PC-3 (cell line): ENCODE data around the gene ARHGAP12. TPM values are rescaled to one million over a fixed set of nuclear protein-coding genes. Genes with fewer than 3 reads are reported as not detected.

Experiments
- ATAC-seq: fragments of 200-7000 bp; cut with Tn5 transposase; 2 replicates; pipeline ENCODE4 v1.9.1; 2020; ENCODE audit warnings: mild to moderate bottlenecking, moderate library complexity
- BruUV-seq: library from RNA; stranded (reverse); fragments of 400-500 nt; replicated peaks from 2 replicates; lab custom pipeline; 2021; lab: Mats Ljungman, UMichigan
- CTCF ChIA-PET: fragments of 300-600 bp; sonication (Branson Sonifier 250); formaldehyde crosslinking; loops from one replicate; lab custom pipeline; 2022; ENCODE audit warnings: antibody characterized with exemption; lab: Charles Lee
- POLR2A ChIA-PET: fragments of 300-600 bp; sonication (Branson Sonifier 250); formaldehyde crosslinking; loops from one replicate; lab custom pipeline; 2022; ENCODE audit warnings: antibody characterized with exemption; ENCODE audit not compliant: unreplicated experiment; lab: Charles Lee
- DNase-seq: peaks from one replicate; pipeline ENCODE4 v3.0.0-alpha.2; 2015
- H2AFZ ChIP-seq: fragments of 300-600 bp; sonication (generic); 2 replicates; pipeline ENCODE4 v1.6.0; 2016; ENCODE audit warnings: antibody characterized with exemption, low read length
- H3F3A ChIP-seq: fragments of 300-600 bp; sonication (generic); one replicate; pipeline ENCODE4 v1.6.0; 2017; ENCODE audit warnings: antibody characterized with exemption, low read length, control low read depth, mild to moderate bottlenecking; ENCODE audit not compliant: unreplicated experiment
- H3K27ac ChIP-seq: fragments of 300-600 bp; sonication (generic); 2 replicates; pipeline ENCODE4 v1.5.1; 2016; ENCODE audit warnings: mild to moderate bottlenecking, low read length
- H3K27me3 ChIP-seq: fragments of 300-600 bp; sonication (generic); 2 replicates; pipeline ENCODE4 v1.6.1; 2016; ENCODE audit warnings: low read length, mixed read lengths
- H3K36me3 ChIP-seq: fragments of 300-600 bp; sonication (generic); 2 replicates; pipeline ENCODE4 v1.6.1; 2016; ENCODE audit warnings: low read depth, mixed run types, low read length, mixed read lengths
- H3K4me1 ChIP-seq: fragments of 300-600 bp; sonication (generic); 2 replicates; pipeline ENCODE4 v1.5.1; 2016; ENCODE audit warnings: low read length; ENCODE audit not compliant: insufficient read depth
- H3K4me2 ChIP-seq: fragments of 300-600 bp; sonication (generic); 2 replicates; pipeline ENCODE4 v1.6.0; 2016; ENCODE audit warnings: low read length
- H3K4me3 ChIP-seq: fragments of 300-600 bp; sonication (generic); 2 replicates; pipeline ENCODE4 v1.5.1; 2016; ENCODE audit warnings: mild to moderate bottlenecking, low read length, mixed read lengths
- H3K79me2 ChIP-seq: fragments of 300-600 bp; sonication (generic); 2 replicates; pipeline ENCODE4 v1.6.1; 2017; ENCODE audit warnings: low read length, mixed read lengths
- H3K9ac ChIP-seq: fragments of 300-600 bp; sonication (generic); 2 replicates; pipeline ENCODE4 v1.6.0; 2016; ENCODE audit warnings: mild to moderate bottlenecking, low read length
- H3K9me2 ChIP-seq: fragments of 300-600 bp; sonication (generic); replicated peaks from 2 replicates; pipeline ENCODE4 v1.6.1; 2016; ENCODE audit warnings: mixed run types, low read length, mixed read lengths
- H3K9me3 ChIP-seq: fragments of 300-600 bp; sonication (generic); 2 replicates; pipeline ENCODE4 v1.6.1; 2016; ENCODE audit warnings: low read length, mixed read lengths
- H4K20me1 ChIP-seq: fragments of 300-600 bp; sonication (generic); 2 replicates; pipeline ENCODE4 v1.6.1; 2016; ENCODE audit warnings: low read length, mixed read lengths
- EZH2 ChIP-seq: fragments of 300-600 bp; sonication (generic); IDR thresholded peaks from one replicate; pipeline ENCODE4 v1.6.1; 2017; ENCODE audit warnings: antibody characterized with exemption, mild to moderate bottlenecking, low read length; ENCODE audit not compliant: unreplicated experiment
- EZH2phosphoT487 ChIP-seq: fragments of 300-600 bp; sonication (generic); IDR thresholded peaks from 2 replicates; pipeline ENCODE4 v1.6.1; 2018; ENCODE audit warnings: mild to moderate bottlenecking, antibody characterized with exemption, low read length, borderline replicate concordance
- intact Hi-C: fragments of 100-400 bp; cut with micrococcal nuclease; formaldehyde crosslinking; loops from 2 replicates; pipeline ENCODE4 v1.9.0; 2023
- total RNA-seq: library from RNA; depleted of rRNA; stranded (reverse); fragments of >200 nt; gene quantifications from 2 replicates; pipeline ENCODE4 v1.2.3, GENCODE V29; 2014
- TF ChIP-seq, protein P1 (sequence below): fragments of 300-600 bp; sonication (generic); conservative IDR thresholded peaks from 2 replicates; pipeline ENCODE4 v1.5.1; 2017; ENCODE audit warnings: antibody characterized with exemption, low read depth, mild to moderate bottlenecking, low read length

Gene ARHGAP12
- total RNA-seq, 1 experiment from 2014 or later = 16.6 TPM

DNA sequence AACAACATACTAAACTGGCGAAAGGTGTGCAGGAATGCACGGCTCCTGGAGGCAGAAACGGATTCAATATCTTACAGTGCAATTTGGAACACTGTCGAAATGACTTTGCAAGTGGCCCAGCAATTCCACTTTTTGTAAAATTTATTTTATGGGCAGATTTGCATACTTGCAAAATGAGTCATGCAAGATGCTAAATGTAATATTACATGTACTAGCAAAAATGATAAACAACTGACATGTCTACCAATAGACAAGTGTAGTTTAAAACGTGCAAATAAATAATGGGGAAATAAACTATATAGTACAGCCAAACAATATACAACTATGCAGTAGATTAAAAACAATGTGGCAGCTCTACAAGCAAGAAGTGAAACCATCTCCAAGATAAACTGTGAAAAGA, 97.7 kb downstream of the ARHGAP12 start:
- Histone ChIP-seq H4K20me1 (no peaks in the 10 kb centered on the region), H3K27me3 (no peaks in the 10 kb centered on the region), H3K4me2 (peak overlapping the region; percentile 53), H3K9me3 (no peaks in the 10 kb centered on the region), H3K9ac (no peak overlapping the region), H3K4me1 (peaks cover 14% of the 10 kb centered on the region), H3K27ac (no peak overlapping the region), H3K36me3 (no peaks in the 10 kb centered on the region), H3K9me2 (no peaks in the 10 kb centered on the region), H3K79me2 (no peaks in the 10 kb centered on the region), H2AFZ (no peak overlapping the region), H3K4me3 (no peak overlapping the region), H3F3A (no peaks in the 10 kb centered on the region)
- BruUV-seq = no TSS peak
- DNase-seq (peak; percentile 65), ATAC-seq (peak; percentile 85)
- intact Hi-C loops = no loop called here
- ChIA-PET POLR2A (no interaction called here), CTCF (no interaction called here)
- TF ChIP-seq EZH2 = no peak
- no peak for TF ChIP-seq EZH2phosphoT487
- TF ChIP-seq, protein P1, sequence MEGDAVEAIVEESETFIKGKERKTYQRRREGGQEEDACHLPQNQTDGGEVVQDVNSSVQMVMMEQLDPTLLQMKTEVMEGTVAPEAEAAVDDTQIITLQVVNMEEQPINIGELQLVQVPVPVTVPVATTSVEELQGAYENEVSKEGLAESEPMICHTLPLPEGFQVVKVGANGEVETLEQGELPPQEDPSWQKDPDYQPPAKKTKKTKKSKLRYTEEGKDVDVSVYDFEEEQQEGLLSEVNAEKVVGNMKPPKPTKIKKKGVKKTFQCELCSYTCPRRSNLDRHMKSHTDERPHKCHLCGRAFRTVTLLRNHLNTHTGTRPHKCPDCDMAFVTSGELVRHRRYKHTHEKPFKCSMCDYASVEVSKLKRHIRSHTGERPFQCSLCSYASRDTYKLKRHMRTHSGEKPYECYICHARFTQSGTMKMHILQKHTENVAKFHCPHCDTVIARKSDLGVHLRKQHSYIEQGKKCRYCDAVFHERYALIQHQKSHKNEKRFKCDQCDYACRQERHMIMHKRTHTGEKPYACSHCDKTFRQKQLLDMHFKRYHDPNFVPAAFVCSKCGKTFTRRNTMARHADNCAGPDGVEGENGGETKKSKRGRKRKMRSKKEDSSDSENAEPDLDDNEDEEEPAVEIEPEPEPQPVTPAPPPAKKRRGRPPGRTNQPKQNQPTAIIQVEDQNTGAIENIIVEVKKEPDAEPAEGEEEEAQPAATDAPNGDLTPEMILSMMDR = no peak

DNA sequence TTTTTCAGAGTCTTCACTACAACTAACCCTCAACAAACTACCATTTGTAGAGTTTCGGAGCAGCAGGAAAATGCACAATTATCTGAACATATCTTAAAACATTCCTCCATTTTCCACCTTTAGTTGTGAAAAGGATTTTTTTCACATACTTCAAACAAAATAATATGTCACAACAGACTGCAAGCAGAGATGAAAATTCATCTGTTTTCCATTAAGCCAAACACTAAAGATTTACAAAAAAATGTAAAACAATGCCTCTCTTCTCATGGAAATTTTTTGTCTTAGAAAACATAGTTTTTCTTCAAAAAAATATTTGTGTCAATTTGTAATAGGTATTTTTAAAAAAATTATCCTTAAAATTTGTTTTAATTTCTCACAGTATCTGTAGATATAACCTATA, 98.9 kb downstream of the ARHGAP12 start:
- BruUV-seq = no TSS peak
- Histone ChIP-seq H3K4me2 (no peak overlapping the region), H3K79me2 (no peaks in the 10 kb centered on the region), H3K4me3 (no peak overlapping the region), H3K9ac (no peak overlapping the region), H3K27me3 (no peaks in the 10 kb centered on the region), H3K4me1 (peaks cover 14% of the 10 kb centered on the region), H3K36me3 (no peaks in the 10 kb centered on the region), H2AFZ (no peak overlapping the region), H3K9me3 (no peaks in the 10 kb centered on the region), H3K9me2 (no peaks in the 10 kb centered on the region), H3F3A (no peaks in the 10 kb centered on the region), H4K20me1 (no peaks in the 10 kb centered on the region), H3K27ac (no peak overlapping the region)
- TF ChIP-seq, protein P1 = no peak
- TF ChIP-seq EZH2phosphoT487 = no peak
- no peak for TF ChIP-seq EZH2
- ChIA-PET POLR2A (no interaction called here), CTCF (no interaction called here)
- ATAC-seq (no peak), DNase-seq (no peak)
- intact Hi-C loops = no loop called here

DNA sequence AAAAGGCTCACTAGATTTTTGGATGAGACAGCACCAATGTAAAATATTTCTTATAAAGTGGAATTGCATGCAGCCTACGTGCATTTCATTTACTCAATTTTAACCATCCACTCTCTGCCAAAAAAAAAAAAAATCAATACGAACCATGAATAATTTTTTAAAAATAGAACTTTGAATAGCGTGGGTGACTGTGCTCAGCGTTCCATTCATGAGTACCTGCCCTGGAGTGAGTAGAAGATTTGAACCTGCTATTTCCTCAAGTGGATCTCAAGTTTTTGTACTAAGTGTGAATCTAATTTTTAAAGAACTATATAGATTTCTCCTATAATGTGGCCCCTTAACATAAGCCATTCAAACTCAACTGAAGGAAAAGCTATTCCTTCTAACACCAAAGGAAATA, 105.3 kb downstream of the ARHGAP12 start:
- H4K20me1 ChIP-seq = no peaks in the 10 kb centered on the region
- no peaks in the 10 kb centered on the region for H3F3A ChIP-seq
- intact Hi-C loops = no loop called here
- no peak overlapping the region for H2AFZ ChIP-seq
- no peak overlapping the region for H3K27ac ChIP-seq
- H3K9me3 ChIP-seq = no peaks in the 10 kb centered on the region
- H3K4me1 ChIP-seq = no peaks in the 10 kb centered on the region
- ChIA-PET POLR2A (no interaction called here), CTCF (no interaction called here)
- no peak overlapping the region for H3K4me3 ChIP-seq
- no peaks in the 10 kb centered on the region for H3K27me3 ChIP-seq
- no TSS peak for BruUV-seq
- H3K36me3 ChIP-seq = no peaks in the 10 kb centered on the region
- no peaks in the 10 kb centered on the region for H3K9me2 ChIP-seq
- ATAC-seq = no peak
- TF ChIP-seq EZH2phosphoT487 = no peak
- no peak for TF ChIP-seq EZH2
- TF ChIP-seq, protein P1 = no peak
- no peak for DNase-seq
- H3K79me2 ChIP-seq = no peaks in the 10 kb centered on the region
- no peak overlapping the region for H3K4me2 ChIP-seq
- no peak overlapping the region for H3K9ac ChIP-seq
